Breast epithelium (tissue), 4 donors: ENCODE measurements around the gene ASPG. TPM values are rescaled to one million over a fixed set of nuclear protein-coding genes. Genes with fewer than 3 reads are reported as not detected.
A peak's percentile ranks its signal among the peaks of the same experiment; 100 is the strongest.

ENCODE experiments used
- DNase-seq, 2 donors: peaks; one replicate each; pipeline ENCODE4 v3.0.0-alpha.2; 2019; ENCODE audit warnings: low spot score in 2 of 2
- H3K27ac ChIP-seq, 2 donors: fragments of 200-600 bp; sonication (generic) in 1 of 2; one replicate each; pipeline ENCODE4 v1.5.1; 2016 to 2019; ENCODE audit warnings: mild to moderate bottlenecking in 1 of 2
- H3K27me3 ChIP-seq, 2 donors: fragments of 200-600 bp; sonication (generic) in 1 of 2; one replicate each; pipeline versions ENCODE4 v1.5.1 to v1.6.0; 2017 to 2019; ENCODE audit warnings: control low read depth in 1 of 2, mild to moderate bottlenecking in 1 of 2
- H3K36me3 ChIP-seq: fragments of 200-600 bp; one replicate; pipeline ENCODE4 v1.5.1; 2019
- H3K4me1 ChIP-seq, 2 donors: fragments of 200-600 bp; sonication (generic); one replicate each; pipeline ENCODE4 v1.5.1; 2016 to 2019; ENCODE audit warnings: control low read depth in 1 of 2
- H3K4me3 ChIP-seq, 3 donors: fragments of 200-600 bp; sonication (generic); 1 replicate in 2 of 3; 2 replicates in 1 of 3; pipeline ENCODE4 v1.5.1; 2016 to 2019; ENCODE audit warnings: mild to moderate bottlenecking in 3 of 3, moderate library complexity in 2 of 3
- H3K9me3 ChIP-seq, 2 donors: fragments of 200-600 bp; sonication (generic) in 1 of 2; one replicate each; pipeline ENCODE4 v1.5.1; 2016 to 2019; ENCODE audit warnings: control low read depth in 1 of 2
- CTCF ChIP-seq, 3 donors: fragments of 450-650 bp; IDR thresholded peaks; one replicate each; pipeline ENCODE4 v1.5.1; 2016 to 2017; ENCODE audit warnings: antibody characterized with exemption in 3 of 3, mild to moderate bottlenecking in 3 of 3, moderate library complexity in 3 of 3
- POLR2A ChIP-seq: fragments of 450-650 bp; IDR thresholded peaks from one replicate; pipeline ENCODE4 v1.6.1; 2016; ENCODE audit warnings: antibody characterized with exemption, mild to moderate bottlenecking, moderate library complexity
- POLR2AphosphoS5 ChIP-seq, 3 donors: sonication (generic); formaldehyde crosslinking; IDR thresholded peaks; one replicate each; pipeline ENCODE4 v1.6.1; 2017; ENCODE audit warnings: antibody characterized with exemption in 3 of 3
- intact Hi-C: fragments of 100-400 bp; cut with DNase I; formaldehyde crosslinking; loops from one replicate; pipeline ENCODE4 v1.15.1; 2023; ENCODE audit warnings: low total_unique reads
- total RNA-seq, 3 donors: library from RNA; depleted of rRNA; stranded (reverse); fragments of >200 nt; gene quantifications; one replicate each; pipeline ENCODE4 v1.1.0, GENCODE V29; 2016

ASPG gene
- total RNA-seq, 3 donors from 2014 or later = 0.15 to 0.33 TPM; not detected in 1

GRCh38 chr14:104112113-104112505 lies 26.6 kb downstream of the ASPG start:
- no peaks in the 10 kb centered on the region for H3K36me3 ChIP-seq
- peak in 1 of 2 donors; percentile 43 for DNase-seq
- intact Hi-C loops = no loop called here
- TF ChIP-seq POLR2A (no peak), POLR2AphosphoS5 (IDR thresholded peaks at IDR 0.05) (no peak), CTCF (IDR thresholded peaks at IDR 0.05) (no peak)
- H3K4me1 ChIP-seq = peaks cover 0 to 2% of the 10 kb centered on the region in 2 donors
- no peak overlapping the region for H3K4me3 ChIP-seq
- H3K27ac ChIP-seq = no peak overlapping the region
- no peaks in the 10 kb centered on the region for H3K9me3 ChIP-seq
- H3K27me3 ChIP-seq = peaks cover 5 to 67% of the 10 kb centered on the region in 2 donors

GRCh38 chr14:104112609-104113571 lies 27.4 kb downstream of the ASPG start:
- TF ChIP-seq POLR2A = no peak
- TF ChIP-seq POLR2AphosphoS5 (IDR thresholded peaks at IDR 0.05) = no peak
- no peak for TF ChIP-seq CTCF (IDR thresholded peaks at IDR 0.05)
- Histone ChIP-seq H3K27me3 (peaks cover 5 to 74% of the 10 kb centered on the region in 2 donors), H3K27ac (no peak overlapping the region), H3K4me3 (no peak overlapping the region), H3K9me3 (no peaks in the 10 kb centered on the region), H3K4me1 (peaks cover 0 to 2% of the 10 kb centered on the region in 2 donors), H3K36me3 (no peaks in the 10 kb centered on the region)
- intact Hi-C loops = no loop called here
- DNase-seq = peak in 1 of 2 donors; percentile 46

- intact Hi-C loops = no loop called here
- no peak overlapping the region for H3K27ac ChIP-seq
- peaks cover 0 to 2% of the 10 kb centered on the region in 2 donors for H3K4me1 ChIP-seq
- no peaks in the 10 kb centered on the region for H3K36me3 ChIP-seq
- peak in 1 of 2 donors; percentile 41 for DNase-seq
- H3K9me3 ChIP-seq = no peaks in the 10 kb centered on the region
- H3K27me3 ChIP-seq = peaks cover 5 to 77% of the 10 kb centered on the region in 2 donors
- H3K4me3 ChIP-seq = no peak overlapping the region
- TF ChIP-seq POLR2A (no peak), POLR2AphosphoS5 (IDR thresholded peaks at IDR 0.05) (no peak), CTCF (IDR thresholded peaks at IDR 0.05) (no peak)
Observed at GRCh38 chr14:104113631-104114420, 28.3 kb downstream of the ASPG start.

GRCh38 chr14:104114421-104115130 lies 29.1 kb downstream of the ASPG start:
- Histone ChIP-seq H3K9me3 (no peaks in the 10 kb centered on the region), H3K4me1 (peaks cover 0 to 2% of the 10 kb centered on the region in 2 donors), H3K36me3 (no peaks in the 10 kb centered on the region), H3K4me3 (no peak overlapping the region), H3K27ac (no peak overlapping the region), H3K27me3 (peaks cover 5 to 84% of the 10 kb centered on the region in 2 donors)
- DNase-seq = peak in 1 of 2 donors; percentile 48
- intact Hi-C loops = no loop called here
- no peak for TF ChIP-seq CTCF (IDR thresholded peaks at IDR 0.05)
- no peak for TF ChIP-seq POLR2A
- no peak for TF ChIP-seq POLR2AphosphoS5 (IDR thresholded peaks at IDR 0.05)
